Measurements from ENCODE around the gene STMN1. TPM values are rescaled to one million over a fixed set of nuclear protein-coding genes. Genes with fewer than 3 reads are reported as not detected.

Gene STMN1
- total and polyA plus RNA-seq, 9 of the 15 experiments (the other 6 are each of a cell fraction or from before 2014, with no cell fraction given): 269 to 2,153 (median 595) TPM

- TF ChIP-seq, protein P1, sequence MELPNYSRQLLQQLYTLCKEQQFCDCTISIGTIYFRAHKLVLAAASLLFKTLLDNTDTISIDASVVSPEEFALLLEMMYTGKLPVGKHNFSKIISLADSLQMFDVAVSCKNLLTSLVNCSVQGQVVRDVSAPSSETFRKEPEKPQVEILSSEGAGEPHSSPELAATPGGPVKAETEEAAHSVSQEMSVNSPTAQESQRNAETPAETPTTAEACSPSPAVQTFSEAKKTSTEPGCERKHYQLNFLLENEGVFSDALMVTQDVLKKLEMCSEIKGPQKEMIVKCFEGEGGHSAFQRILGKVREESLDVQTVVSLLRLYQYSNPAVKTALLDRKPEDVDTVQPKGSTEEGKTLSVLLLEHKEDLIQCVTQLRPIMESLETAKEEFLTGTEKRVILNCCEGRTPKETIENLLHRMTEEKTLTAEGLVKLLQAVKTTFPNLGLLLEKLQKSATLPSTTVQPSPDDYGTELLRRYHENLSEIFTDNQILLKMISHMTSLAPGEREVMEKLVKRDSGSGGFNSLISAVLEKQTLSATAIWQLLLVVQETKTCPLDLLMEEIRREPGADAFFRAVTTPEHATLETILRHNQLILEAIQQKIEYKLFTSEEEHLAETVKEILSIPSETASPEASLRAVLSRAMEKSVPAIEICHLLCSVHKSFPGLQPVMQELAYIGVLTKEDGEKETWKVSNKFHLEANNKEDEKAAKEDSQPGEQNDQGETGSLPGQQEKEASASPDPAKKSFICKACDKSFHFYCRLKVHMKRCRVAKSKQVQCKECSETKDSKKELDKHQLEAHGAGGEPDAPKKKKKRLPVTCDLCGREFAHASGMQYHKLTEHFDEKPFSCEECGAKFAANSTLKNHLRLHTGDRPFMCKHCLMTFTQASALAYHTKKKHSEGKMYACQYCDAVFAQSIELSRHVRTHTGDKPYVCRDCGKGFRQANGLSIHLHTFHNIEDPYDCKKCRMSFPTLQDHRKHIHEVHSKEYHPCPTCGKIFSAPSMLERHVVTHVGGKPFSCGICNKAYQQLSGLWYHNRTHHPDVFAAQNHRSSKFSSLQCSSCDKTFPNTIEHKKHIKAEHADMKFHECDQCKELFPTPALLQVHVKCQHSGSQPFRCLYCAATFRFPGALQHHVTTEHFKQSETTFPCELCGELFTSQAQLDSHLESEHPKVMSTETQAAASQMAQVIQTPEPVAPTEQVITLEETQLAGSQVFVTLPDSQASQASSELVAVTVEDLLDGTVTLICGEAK (IDR thresholded peaks at IDR 0.05): peak; percentile 61; the same call in 1 of the 2 replicates
- TF ChIP-seq, protein P1 (CRISPR knock-in tag; IDR thresholded peaks at IDR 0.05): no peak
- TF ChIP-seq ZSCAN32 (CRISPR knock-in tag; IDR thresholded peaks at IDR 0.05) (no peak), TARDBP (IDR thresholded peaks at IDR 0.05) (peak; percentile 82; the same call in 1 of the 2 replicates), ZNF518B (CRISPR knock-in tag; IDR thresholded peaks at IDR 0.05) (no peak), HNRNPL (IDR thresholded peaks at IDR 0.05; ENCODE audit: low read depth, low read length) (no peak), ZBTB7A (IDR thresholded peaks at IDR 0.05; ENCODE audit: borderline replicate concordance, control insufficient read depth, low read depth, low read length) (0 out of 2 replicates have a peak, but pooled peaks have one; percentile 68), IFI16 (CRISPR knock-in tag; IDR thresholded peaks at IDR 0.05) (no peak), ADNP (tag; IDR thresholded peaks at IDR 0.05) (no peak)
Observed at GRCh38 chr1:25858906-25859789, 47.1 kb downstream of the STMN1 start, which contains the start of gene AUNIP (continued).
